Neural cell (in vitro differentiated cells): ENCODE data around the gene PRAC1. TPM values are rescaled to one million over a fixed set of nuclear protein-coding genes. Genes with fewer than 3 reads are reported as not detected.

Experiments used
- H2AFZ ChIP-seq: fragments of 200-600, 300-800 bp; sonication (generic), shearing (Covaris generic); 2 replicates; pipeline ENCODE4 v1.6.0; 2014; ENCODE audit warnings: low read depth, mild to moderate bottlenecking, antibody characterized with exemption, low read length, moderate library complexity
- H3F3A ChIP-seq: fragments of 200-600 bp; shearing (Covaris generic); 2 replicates; pipeline ENCODE4 v1.6.1; 2016; ENCODE audit warnings: mild to moderate bottlenecking, moderate library complexity, mixed read lengths, antibody characterized with exemption, low read length; ENCODE audit not compliant: insufficient read depth, poor library complexity, severe bottlenecking
- H3K27ac ChIP-seq: fragments of 200-600, 300-800 bp; sonication (generic), shearing (Covaris generic); 2 replicates; pipeline ENCODE4 v1.5.1; 2014; ENCODE audit warnings: mild to moderate bottlenecking, low read length, moderate library complexity
- H3K27me3 ChIP-seq: fragments of 300-800, 200-600 bp; sonication (generic), shearing (Covaris generic); 2 replicates; pipeline ENCODE4 v1.6.0; 2014; ENCODE audit warnings: mild to moderate bottlenecking, low read depth, low read length, moderate library complexity; ENCODE audit not compliant: insufficient read depth
- H3K36me3 ChIP-seq: fragments of 300-800, 200-600 bp; sonication (generic), shearing (Covaris generic); 2 replicates; pipeline ENCODE4 v1.5.1; 2014; ENCODE audit warnings: mild to moderate bottlenecking, antibody characterized with exemption, low read length, moderate library complexity; ENCODE audit not compliant: insufficient read depth
- H3K4me2 ChIP-seq: fragments of 300-800, 200-600 bp; sonication (generic), shearing (Covaris generic); 2 replicates; pipeline ENCODE4 v1.6.0; 2014; ENCODE audit warnings: mild to moderate bottlenecking, low read length
- H3K4me3 ChIP-seq: fragments of 300-800, 200-600 bp; sonication (generic), shearing (Covaris generic); 2 replicates; pipeline ENCODE4 v1.5.1; 2014; ENCODE audit warnings: mild to moderate bottlenecking, low read length, moderate library complexity
- H3K79me2 ChIP-seq: fragments of 200-600 bp; shearing (Covaris generic); replicated peaks from 2 replicates; pipeline ENCODE4 v1.6.0; 2014; ENCODE audit warnings: mild to moderate bottlenecking, low read length, moderate library complexity; ENCODE audit not compliant: insufficient read depth
- H3K9ac ChIP-seq: fragments of 300-800, 200-600 bp; sonication (generic), shearing (Covaris generic); 2 replicates; pipeline ENCODE4 v1.6.1; 2016; ENCODE audit warnings: mild to moderate bottlenecking, low read length, mixed read lengths
- H3K9me2 ChIP-seq: fragments of 200-600 bp; shearing (Covaris generic); 2 replicates; pipeline ENCODE4 v1.6.1; 2016; ENCODE audit warnings: mild to moderate bottlenecking, low read length, mixed read lengths; ENCODE audit not compliant: insufficient read depth
- H3K9me3 ChIP-seq: fragments of 200-600, 300-800 bp; sonication (generic), shearing (Covaris generic); 2 replicates; pipeline ENCODE4 v1.6.1; 2016; ENCODE audit warnings: mild to moderate bottlenecking, mixed run types, low read length, moderate library complexity, mixed read lengths
- H4K20me1 ChIP-seq: fragments of 200-600 bp; shearing (Covaris generic); 2 replicates; pipeline ENCODE4 v1.6.1; 2016; ENCODE audit warnings: mild to moderate bottlenecking, mixed run types; ENCODE audit not compliant: insufficient read depth
- EP300 ChIP-seq: fragments of 450-650 bp; conservative IDR thresholded peaks from 2 replicates; pipeline ENCODE4 v1.6.1; 2014; ENCODE audit warnings: antibody characterized with exemption, mild to moderate bottlenecking, moderate library complexity; ENCODE audit not compliant: poor library complexity, severe bottlenecking
- EZH2 ChIP-seq: fragments of 200-600, 300-800 bp; shearing (Covaris generic), sonication (generic); IDR thresholded peaks from 2 replicates; pipeline ENCODE4 v1.6.1; 2014; ENCODE audit warnings: antibody characterized with exemption, low read length, borderline replicate concordance, mild to moderate bottlenecking; ENCODE audit not compliant: insufficient read depth, poor library complexity, severe bottlenecking
- MXI1 ChIP-seq: fragments of 450-650 bp; conservative IDR thresholded peaks from 2 replicates; pipeline ENCODE4 v1.6.1; 2014; ENCODE audit warnings: antibody characterized with exemption, mild to moderate bottlenecking; ENCODE audit not compliant: poor library complexity, severe bottlenecking
- POLR2AphosphoS5 ChIP-seq: IDR thresholded peaks from 2 replicates; pipeline ENCODE4 v1.6.1; 2012
- RAD21 ChIP-seq: fragments of 450-650 bp; conservative IDR thresholded peaks from 2 replicates; pipeline ENCODE4 v1.6.1; 2014; ENCODE audit warnings: antibody characterized with exemption, mild to moderate bottlenecking, moderate library complexity
- SMC3 ChIP-seq: fragments of 450-650 bp; conservative IDR thresholded peaks from 2 replicates; pipeline ENCODE4 v1.6.1; 2014; ENCODE audit warnings: antibody characterized with exemption, mild to moderate bottlenecking, moderate library complexity; ENCODE audit not compliant: poor library complexity
- TAF1 ChIP-seq: IDR thresholded peaks from 2 replicates; pipeline ENCODE4 v1.6.1; 2012; ENCODE audit warnings: low read depth
- polyA plus RNA-seq: library from polyadenylated mRNA; depleted of rRNA; stranded (reverse); fragments of >200 nt; gene quantifications from 2 replicates; pipeline ENCODE4 v1.2.3, GENCODE V29; 2014
- TF ChIP-seq, protein P1 (sequence below): IDR thresholded peaks from 2 replicates; pipeline ENCODE4 v1.6.1; 2012; ENCODE audit warnings: borderline replicate concordance
- TF ChIP-seq, protein P2 (sequence below): fragments of 450-650 bp; IDR thresholded peaks from 2 replicates; pipeline ENCODE4 v1.5.1; 2014; ENCODE audit warnings: antibody characterized with exemption, mild to moderate bottlenecking, moderate library complexity; ENCODE audit not compliant: poor library complexity, severe bottlenecking

Gene PRAC1
- polyA plus RNA-seq, 1 donor from 2014 or later: not detected

DNA sequence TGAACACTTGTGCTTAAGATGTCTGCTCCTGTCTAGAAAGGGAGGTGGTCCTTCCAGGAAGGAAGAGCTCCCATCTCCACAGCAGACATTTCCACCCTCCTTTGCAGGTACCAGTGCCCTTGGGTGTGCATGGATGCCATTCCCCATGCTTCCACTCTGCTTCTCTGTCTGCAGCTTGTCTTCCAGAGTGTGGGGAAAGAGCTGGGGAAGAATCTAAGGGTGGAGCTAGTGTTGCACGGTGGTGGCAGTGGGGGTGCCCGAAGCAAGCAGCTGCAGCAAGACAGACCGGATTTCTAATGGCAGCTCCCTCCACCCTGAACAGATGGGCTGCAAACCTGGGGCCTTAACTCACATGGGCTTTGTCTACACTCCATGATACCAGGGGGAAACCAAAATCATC, 28.9 kb upstream of the PRAC1 start:
- Histone ChIP-seq H3K9me2 (no peaks in the 10 kb centered on the region), H4K20me1 (no peaks in the 10 kb centered on the region), H3K9me3 (no peaks in the 10 kb centered on the region), H3K27ac (no peak overlapping the region), H3K9ac (no peak overlapping the region), H3K27me3 (peaks cover 100% of the 10 kb centered on the region), H3K4me3 (no peak overlapping the region), H2AFZ (no peak overlapping the region), H3K4me2 (no peak overlapping the region), H3K79me2 (no peaks in the 10 kb centered on the region), H3F3A (no peaks in the 10 kb centered on the region), H3K36me3 (no peaks in the 10 kb centered on the region)
- TF ChIP-seq RAD21 (no peak), EP300 (no peak), TAF1 (no peak), EZH2 (no peak), SMC3 (no peak), POLR2AphosphoS5 (no peak), MXI1 (no peak)
- TF ChIP-seq, protein P1, sequence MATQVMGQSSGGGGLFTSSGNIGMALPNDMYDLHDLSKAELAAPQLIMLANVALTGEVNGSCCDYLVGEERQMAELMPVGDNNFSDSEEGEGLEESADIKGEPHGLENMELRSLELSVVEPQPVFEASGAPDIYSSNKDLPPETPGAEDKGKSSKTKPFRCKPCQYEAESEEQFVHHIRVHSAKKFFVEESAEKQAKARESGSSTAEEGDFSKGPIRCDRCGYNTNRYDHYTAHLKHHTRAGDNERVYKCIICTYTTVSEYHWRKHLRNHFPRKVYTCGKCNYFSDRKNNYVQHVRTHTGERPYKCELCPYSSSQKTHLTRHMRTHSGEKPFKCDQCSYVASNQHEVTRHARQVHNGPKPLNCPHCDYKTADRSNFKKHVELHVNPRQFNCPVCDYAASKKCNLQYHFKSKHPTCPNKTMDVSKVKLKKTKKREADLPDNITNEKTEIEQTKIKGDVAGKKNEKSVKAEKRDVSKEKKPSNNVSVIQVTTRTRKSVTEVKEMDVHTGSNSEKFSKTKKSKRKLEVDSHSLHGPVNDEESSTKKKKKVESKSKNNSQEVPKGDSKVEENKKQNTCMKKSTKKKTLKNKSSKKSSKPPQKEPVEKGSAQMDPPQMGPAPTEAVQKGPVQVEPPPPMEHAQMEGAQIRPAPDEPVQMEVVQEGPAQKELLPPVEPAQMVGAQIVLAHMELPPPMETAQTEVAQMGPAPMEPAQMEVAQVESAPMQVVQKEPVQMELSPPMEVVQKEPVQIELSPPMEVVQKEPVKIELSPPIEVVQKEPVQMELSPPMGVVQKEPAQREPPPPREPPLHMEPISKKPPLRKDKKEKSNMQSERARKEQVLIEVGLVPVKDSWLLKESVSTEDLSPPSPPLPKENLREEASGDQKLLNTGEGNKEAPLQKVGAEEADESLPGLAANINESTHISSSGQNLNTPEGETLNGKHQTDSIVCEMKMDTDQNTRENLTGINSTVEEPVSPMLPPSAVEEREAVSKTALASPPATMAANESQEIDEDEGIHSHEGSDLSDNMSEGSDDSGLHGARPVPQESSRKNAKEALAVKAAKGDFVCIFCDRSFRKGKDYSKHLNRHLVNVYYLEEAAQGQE: no peak
- TF ChIP-seq, protein P2, sequence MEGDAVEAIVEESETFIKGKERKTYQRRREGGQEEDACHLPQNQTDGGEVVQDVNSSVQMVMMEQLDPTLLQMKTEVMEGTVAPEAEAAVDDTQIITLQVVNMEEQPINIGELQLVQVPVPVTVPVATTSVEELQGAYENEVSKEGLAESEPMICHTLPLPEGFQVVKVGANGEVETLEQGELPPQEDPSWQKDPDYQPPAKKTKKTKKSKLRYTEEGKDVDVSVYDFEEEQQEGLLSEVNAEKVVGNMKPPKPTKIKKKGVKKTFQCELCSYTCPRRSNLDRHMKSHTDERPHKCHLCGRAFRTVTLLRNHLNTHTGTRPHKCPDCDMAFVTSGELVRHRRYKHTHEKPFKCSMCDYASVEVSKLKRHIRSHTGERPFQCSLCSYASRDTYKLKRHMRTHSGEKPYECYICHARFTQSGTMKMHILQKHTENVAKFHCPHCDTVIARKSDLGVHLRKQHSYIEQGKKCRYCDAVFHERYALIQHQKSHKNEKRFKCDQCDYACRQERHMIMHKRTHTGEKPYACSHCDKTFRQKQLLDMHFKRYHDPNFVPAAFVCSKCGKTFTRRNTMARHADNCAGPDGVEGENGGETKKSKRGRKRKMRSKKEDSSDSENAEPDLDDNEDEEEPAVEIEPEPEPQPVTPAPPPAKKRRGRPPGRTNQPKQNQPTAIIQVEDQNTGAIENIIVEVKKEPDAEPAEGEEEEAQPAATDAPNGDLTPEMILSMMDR: no peak

DNA sequence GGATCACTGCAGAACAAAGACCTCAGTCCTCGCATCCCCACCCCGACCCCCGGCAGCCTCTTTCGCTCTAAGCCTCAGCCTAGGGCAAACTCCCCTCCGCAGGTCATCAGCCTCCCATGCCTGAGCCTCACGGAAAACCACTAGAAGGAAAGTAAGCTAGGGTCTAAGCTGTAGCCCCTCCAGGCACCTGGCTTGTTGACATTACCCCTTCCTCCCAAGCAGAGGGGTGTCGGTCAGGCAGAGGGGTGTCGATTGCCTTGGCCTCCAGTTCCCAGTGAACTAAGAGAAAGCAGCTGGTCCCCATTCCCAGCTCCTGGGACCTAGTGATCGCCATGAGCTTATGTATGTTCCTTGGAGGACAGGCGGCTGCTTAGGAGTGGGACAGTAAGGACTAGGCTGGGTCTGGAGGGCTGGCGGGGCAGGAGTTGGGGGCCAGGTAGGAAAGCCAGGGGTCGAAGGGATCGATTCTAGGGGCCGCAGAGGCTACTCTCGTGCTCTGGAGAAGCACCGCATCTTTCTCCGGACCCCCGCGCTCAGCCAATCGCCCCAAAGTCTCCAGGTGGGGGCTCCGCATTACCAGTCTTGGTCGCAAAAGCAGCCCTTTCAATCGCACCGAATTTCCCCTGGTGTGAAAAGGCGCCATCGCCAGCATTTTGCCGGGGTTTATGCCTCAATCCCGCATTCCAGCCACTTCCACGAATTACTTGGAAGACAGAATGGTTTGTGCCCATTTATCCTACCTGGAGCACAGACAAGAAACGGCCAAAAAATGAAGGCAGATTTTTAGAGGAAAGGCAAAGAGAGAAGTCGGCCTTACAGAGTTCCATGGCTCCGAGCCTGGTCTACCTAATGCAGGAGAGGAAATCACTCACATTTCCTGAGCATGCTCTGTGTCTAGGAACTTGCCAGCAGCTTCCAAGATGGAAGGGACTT, 27.6 kb upstream of the PRAC1 start:
- Histone ChIP-seq H4K20me1 (no peaks in the 10 kb centered on the region), H3K9ac (no peak overlapping the region), H3K79me2 (no peaks in the 10 kb centered on the region), H3K27ac (no peak overlapping the region), H2AFZ (no peak overlapping the region), H3K36me3 (no peaks in the 10 kb centered on the region), H3K4me2 (no peak overlapping the region), H3K9me3 (no peaks in the 10 kb centered on the region), H3K4me3 (no peak overlapping the region), H3K9me2 (no peaks in the 10 kb centered on the region), H3K27me3 (peaks cover 100% of the 10 kb centered on the region), H3F3A (no peaks in the 10 kb centered on the region)
- no peak for TF ChIP-seq MXI1
